Parathyroid adenoma (tissue), 2 donors: ENCODE measurements around the gene NOC4L.
A peak's percentile ranks its signal among the peaks of the same experiment; 100 is the strongest.

Experiments used
- H2AFZ ChIP-seq: fragments of 300-600 bp; sonication (generic); one replicate; pipeline ENCODE4 v1.7.0; 2017; ENCODE audit warnings: antibody characterized with exemption, mild to moderate bottlenecking
- H3K27ac ChIP-seq: fragments of 300-600 bp; sonication (generic); one replicate; pipeline ENCODE4 v1.7.0; 2017
- H3K27me3 ChIP-seq: fragments of 300-600 bp; sonication (generic); one replicate; pipeline ENCODE4 v1.7.0; 2017; ENCODE audit warnings: low read length; ENCODE audit not compliant: control insufficient read depth, insufficient read depth
- H3K36me3 ChIP-seq: fragments of 300-600 bp; sonication (generic); one replicate; pipeline ENCODE4 v1.7.0; 2017; ENCODE audit warnings: low read length; ENCODE audit not compliant: control insufficient read depth, insufficient read depth
- H3K4me1 ChIP-seq: fragments of 300-600 bp; sonication (generic); one replicate; pipeline ENCODE4 v1.7.0; 2017; ENCODE audit warnings: control low read depth
- H3K4me2 ChIP-seq: fragments of 300-600 bp; sonication (generic); one replicate; pipeline ENCODE4 v1.7.0; 2017; ENCODE audit warnings: low read length
- H3K4me3 ChIP-seq: fragments of 300-600 bp; sonication (generic); one replicate; pipeline ENCODE4 v1.7.0; 2017; ENCODE audit warnings: low read depth, low read length
- H3K79me2 ChIP-seq: fragments of 300-600 bp; sonication (generic); one replicate; pipeline ENCODE4 v1.7.0; 2017; ENCODE audit warnings: control low read depth
- H3K9ac ChIP-seq: fragments of 300-600 bp; sonication (generic); one replicate; pipeline ENCODE4 v1.7.0; 2017; ENCODE audit warnings: mild to moderate bottlenecking
- H3K9me3 ChIP-seq: fragments of 300-600 bp; sonication (generic); one replicate; pipeline ENCODE4 v1.7.0; 2017; ENCODE audit warnings: low read length; ENCODE audit not compliant: control insufficient read depth
- CTCF ChIP-seq: fragments of 300-600 bp; sonication (generic); IDR thresholded peaks from one replicate; pipeline ENCODE4 v1.7.0; 2017; ENCODE audit warnings: antibody characterized with exemption, mild to moderate bottlenecking
- donor health status: primary hyperparathyroidism.

NOC4L gene

GRCh38 chr12:132144115-132144809 is at the start of gene NOC4L, which contains the start of gene DDX51:
NOC4L (plus strand) TSS chr12:132144457; CDS start chr12:132144489, 32 bp downstream.
DDX51 (minus strand) TSS chr12:132144319; CDS start chr12:132144296, 23 bp downstream.
- H3K9me3 ChIP-seq, result no peaks in the 10 kb centered on the region
- peaks cover 11% of the 10 kb centered on the region for H3K79me2 ChIP-seq
- no peaks in the 10 kb centered on the region for H3K36me3 ChIP-seq
- peaks cover 12% of the 10 kb centered on the region for H3K4me1 ChIP-seq
- peak within 1 kb of the TSS; percentile 86 for H2AFZ ChIP-seq
- TF ChIP-seq CTCF, result peak; percentile 11
- peak within 1 kb of the TSS; percentile 68 for H3K9ac ChIP-seq
- no peaks in the 10 kb centered on the region for H3K27me3 ChIP-seq
- peak within 1 kb of the TSS; percentile 89 for H3K4me3 ChIP-seq
- H3K4me2 ChIP-seq, result peak within 1 kb of the TSS; percentile 86
- peak within 1 kb of the TSS; percentile 70 for H3K27ac ChIP-seq

GRCh38 chr12:132095520-132096409 is 48.5 kb upstream of the NOC4L start:
- Histone ChIP-seq H3K9ac (no peak overlapping the region), H3K27me3 (no peaks in the 10 kb centered on the region), H3K9me3 (no peaks in the 10 kb centered on the region), H3K79me2 (no peaks in the 10 kb centered on the region), H2AFZ (no peak overlapping the region), H3K27ac (no peak overlapping the region), H3K4me2 (no peak overlapping the region), H3K4me3 (no peak overlapping the region), H3K36me3 (no peaks in the 10 kb centered on the region), H3K4me1 (no peaks in the 10 kb centered on the region)
- TF ChIP-seq CTCF, result no peak

GRCh38 chr12:132099739-132100138 is 44.5 kb upstream of the NOC4L start:
- Histone ChIP-seq H3K36me3 (no peaks in the 10 kb centered on the region), H3K9ac (no peak overlapping the region), H3K4me1 (no peaks in the 10 kb centered on the region), H3K27ac (no peak overlapping the region), H3K79me2 (no peaks in the 10 kb centered on the region), H2AFZ (no peak overlapping the region), H3K4me3 (no peak overlapping the region), H3K4me2 (no peak overlapping the region), H3K9me3 (no peaks in the 10 kb centered on the region), H3K27me3 (no peaks in the 10 kb centered on the region)
- TF ChIP-seq CTCF, result no peak

- Histone ChIP-seq H3K4me2 (no peak overlapping the region), H3K4me1 (no peaks in the 10 kb centered on the region), H2AFZ (no peak overlapping the region), H3K36me3 (no peaks in the 10 kb centered on the region), H3K27me3 (no peaks in the 10 kb centered on the region), H3K27ac (no peak overlapping the region), H3K4me3 (no peak overlapping the region), H3K79me2 (no peaks in the 10 kb centered on the region), H3K9me3 (no peaks in the 10 kb centered on the region), H3K9ac (no peak overlapping the region)
- no peak for TF ChIP-seq CTCF
Observed at GRCh38 chr12:132100306-132101065, 43.8 kb upstream of the NOC4L start.
